ENCODE results near the gene AASDH. TPM values are rescaled to one million over a fixed set of nuclear protein-coding genes. Genes with fewer than 3 reads are reported as not detected.

AASDH gene
- total RNA-seq, 4 donors from 2014 or later, result 4.6 to 10.7 (median 7.0) TPM

GRCh38 chr4:56430203-56430602, 42.9 kb upstream of the AASDH start:
- no peaks in the 10 kb centered on the region for H3K36me3 ChIP-seq
- no peak overlapping the region for H3K27ac ChIP-seq
- no peak for TF ChIP-seq CTCF (IDR thresholded peaks at IDR 0.05)
- no peak for TF ChIP-seq POLR2A (IDR thresholded peaks at IDR 0.05)
- DNase-seq, result no peak
- peaks cover 0 to 21% (median 3%) of the 10 kb centered on the region in 3 donors for H3K4me1 ChIP-seq
- WGBS, 2 donors, result 97 to 100% methylated on average over 2 of the region's 2 CpGs
- H3K4me3 ChIP-seq, result no peak overlapping the region
- no peaks in the 10 kb centered on the region for H3K27me3 ChIP-seq
- H3K9me3 ChIP-seq, result no peaks in the 10 kb centered on the region
- intact Hi-C loops (cut with DNase I), result no loop called here

- H3K9me3 ChIP-seq, result no peaks in the 10 kb centered on the region
- WGBS, 2 donors, result 86% methylated on average over 1 of the region's 1 CpG
- no peak overlapping the region for H3K4me3 ChIP-seq
- DNase-seq, result no peak
- no peak overlapping the region for H3K27ac ChIP-seq
- intact Hi-C loops (cut with DNase I), result no loop called here
- no peaks in the 10 kb centered on the region for H3K36me3 ChIP-seq
- H3K27me3 ChIP-seq, result no peaks in the 10 kb centered on the region
- peaks cover 0 to 6% (median 0%) of the 10 kb centered on the region in 3 donors for H3K4me1 ChIP-seq
- no peak for TF ChIP-seq POLR2A (IDR thresholded peaks at IDR 0.05)
- TF ChIP-seq CTCF (IDR thresholded peaks at IDR 0.05), result no peak
These were observed 39.9 kb upstream of the AASDH start for GRCh38 chr4:56427179-56427578.

- DNase-seq, result no peak
- Histone ChIP-seq H3K9me3 (no peaks in the 10 kb centered on the region), H3K27me3 (no peaks in the 10 kb centered on the region), H3K36me3 (no peaks in the 10 kb centered on the region), H3K27ac (no peak overlapping the region), H3K4me1 (peaks cover 0 to 6% (median 0%) of the 10 kb centered on the region in 3 donors), H3K4me3 (no peak overlapping the region)
- intact Hi-C loops (cut with DNase I), result no loop called here
- TF ChIP-seq CTCF (IDR thresholded peaks at IDR 0.05) (no peak), POLR2A (IDR thresholded peaks at IDR 0.05) (no peak)
- 95 to 96% methylated on average over 6 of the region's 6 CpGs for WGBS, 2 donors
These were observed 39.0 kb upstream of the AASDH start for GRCh38 chr4:56426273-56426672.

- 79 to 93% methylated on average over 3 of the region's 3 CpGs for WGBS, 2 donors
- H3K4me3 ChIP-seq, result no peak overlapping the region
- TF ChIP-seq POLR2A (IDR thresholded peaks at IDR 0.05), result no peak
- no peak for TF ChIP-seq CTCF (IDR thresholded peaks at IDR 0.05)
- H3K9me3 ChIP-seq, result no peaks in the 10 kb centered on the region
- no peaks in the 10 kb centered on the region for H3K36me3 ChIP-seq
- H3K27me3 ChIP-seq, result no peaks in the 10 kb centered on the region
- intact Hi-C loops (cut with DNase I), result no loop called here
- H3K4me1 ChIP-seq, result peaks cover 0 to 6% (median 0%) of the 10 kb centered on the region in 3 donors
- no peak overlapping the region for H3K27ac ChIP-seq
- DNase-seq, result no peak
These were observed 38.2 kb upstream of the AASDH start for GRCh38 chr4:56425518-56425917.

- no peaks in the 10 kb centered on the region for H3K36me3 ChIP-seq
- intact Hi-C loops (cut with DNase I), result no loop called here
- TF ChIP-seq POLR2A (IDR thresholded peaks at IDR 0.05), result no peak
- TF ChIP-seq CTCF (IDR thresholded peaks at IDR 0.05), result peak; percentile 30 to 66 (median 54)
- H3K27ac ChIP-seq, result no peak overlapping the region
- no peaks in the 10 kb centered on the region for H3K9me3 ChIP-seq
- no peak overlapping the region for H3K4me3 ChIP-seq
- H3K27me3 ChIP-seq, result no peaks in the 10 kb centered on the region
- H3K4me1 ChIP-seq, result peaks cover 0 to 6% (median 0%) of the 10 kb centered on the region in 3 donors
- DNase-seq, result no peak
- WGBS, 2 donors, result 57 to 62% methylated on average over 5 of the region's 5 CpGs
These were observed 37.6 kb upstream of the AASDH start for GRCh38 chr4:56424697-56425514.
